Measurements from ENCODE around the gene RAD51D.
"Not testable (repeated sequence)": the region's sequence is repeated elsewhere in the genome, so short reads cannot be mapped to it uniquely, and the experiment has no call there.

Gene RAD51D

GRCh38 chr17:35141681-35142466, 22.2 kb upstream of the RAD51D start, which contains the start of gene NLE1:
Gene NLE1, minus strand, starts transcription at chr17:35142303. Its CDS starts 28 bp downstream, at chr17:35142275.
- DNase-seq = peak; percentile 81

DNA sequence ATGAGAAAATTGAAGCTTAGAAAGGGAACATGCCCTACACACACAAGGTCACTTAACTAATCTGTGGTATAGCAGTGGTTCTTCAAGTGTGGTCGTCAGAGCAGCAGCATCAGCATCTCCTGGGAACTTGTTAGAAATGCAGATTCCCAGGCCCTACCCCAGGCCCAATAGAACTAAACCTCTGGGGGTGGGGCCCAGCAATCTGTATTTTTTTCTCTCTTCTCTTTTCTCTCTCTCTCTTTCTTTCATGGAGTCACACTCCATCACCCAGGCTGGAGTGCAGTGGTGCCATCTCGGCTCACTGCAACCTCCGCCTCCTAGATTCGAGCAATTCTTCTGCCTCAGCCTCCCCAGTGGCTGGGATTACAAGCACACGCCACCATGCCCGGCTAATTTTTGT, 18.6 kb upstream of the RAD51D start:
- DNase-seq = no peak

DNA sequence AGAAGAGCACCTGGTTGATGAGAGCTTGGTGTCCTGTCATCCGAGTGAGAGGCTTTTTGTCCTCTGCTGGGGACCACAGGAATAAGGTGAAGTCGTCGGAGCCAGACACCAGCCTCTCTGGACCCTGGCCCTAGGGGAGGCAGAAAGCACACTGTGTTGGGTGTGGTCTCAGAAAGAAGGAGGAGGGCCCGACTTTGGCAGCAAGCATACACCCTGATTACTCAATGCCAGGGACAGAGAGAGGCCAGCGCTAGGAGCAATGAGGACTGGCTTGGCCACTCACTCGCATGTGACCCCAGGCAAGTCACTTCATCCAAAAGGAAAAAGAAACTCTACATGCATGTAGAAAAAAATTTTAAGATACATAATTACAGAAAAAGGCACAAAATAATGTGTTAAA, 15.7 kb upstream of the RAD51D start:
- no peak for DNase-seq

- no peak for DNase-seq
Observed at GRCh38 chr17:35132816-35133550, 13.3 kb upstream of the RAD51D start.

DNA sequence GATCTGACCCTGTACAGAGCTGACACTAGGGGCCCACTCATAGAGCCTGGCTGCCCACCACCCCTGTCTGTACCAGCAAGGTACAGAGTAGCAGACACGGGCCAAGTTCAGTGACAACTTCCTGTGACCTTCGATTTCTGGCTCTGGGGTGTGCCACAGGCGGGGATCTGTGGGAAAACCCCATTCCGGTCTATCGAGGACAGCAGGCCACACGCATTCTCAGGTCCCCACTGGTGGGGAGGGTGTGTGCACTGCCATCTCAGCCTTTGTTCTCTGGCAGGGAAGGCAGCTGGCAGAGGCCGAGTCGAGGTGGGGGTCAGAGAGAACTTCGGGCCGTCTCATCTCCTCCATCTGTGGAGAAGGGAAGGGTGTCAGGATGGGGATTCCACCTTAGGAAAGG, 12.4 kb upstream of the RAD51D start:
- DNase-seq = no peak

GRCh38 chr17:35130392-35130791, 10.7 kb upstream of the RAD51D start:
- DNase-seq = no peak

GRCh38 chr17:35129973-35130351, 10.3 kb upstream of the RAD51D start:
- no peak for DNase-seq

- DNase-seq = no peak
Observed at GRCh38 chr17:35129154-35129972, 9.7 kb upstream of the RAD51D start.

- DNase-seq = peak; percentile 85
Observed at GRCh38 chr17:35127751-35128514, 8.3 kb upstream of the RAD51D start.

DNA sequence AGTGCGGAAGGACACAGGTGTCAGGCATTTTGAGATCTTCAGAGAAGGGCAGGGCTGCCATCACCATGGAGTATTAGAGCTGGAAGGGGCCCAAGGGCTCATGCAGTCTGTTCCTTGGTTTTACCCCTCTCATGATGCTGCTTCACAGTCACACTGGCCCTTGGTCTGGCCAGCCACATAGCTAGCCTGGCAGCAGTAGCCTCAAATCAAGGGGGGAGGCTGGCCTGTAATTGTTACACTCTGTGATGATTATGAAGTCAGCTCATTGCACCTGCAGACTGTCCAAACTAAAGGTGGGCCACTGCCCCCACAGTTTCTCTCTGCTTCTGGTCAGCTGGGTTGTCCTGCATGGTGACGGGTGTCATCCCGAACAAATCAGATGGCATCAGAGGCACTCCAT, 1.7 kb upstream of the RAD51D start, which contains the start of gene FNDC8:
TSS of gene FNDC8 (plus strand) at position 301 of the 400 bp plus-strand sequence. CDS start at position 380, 79 bp downstream.
- DNase-seq = no peak

GRCh38 chr17:35117984-35118383, 1.7 kb downstream of the RAD51D start:
- DNase-seq = peak; percentile 27

DNA sequence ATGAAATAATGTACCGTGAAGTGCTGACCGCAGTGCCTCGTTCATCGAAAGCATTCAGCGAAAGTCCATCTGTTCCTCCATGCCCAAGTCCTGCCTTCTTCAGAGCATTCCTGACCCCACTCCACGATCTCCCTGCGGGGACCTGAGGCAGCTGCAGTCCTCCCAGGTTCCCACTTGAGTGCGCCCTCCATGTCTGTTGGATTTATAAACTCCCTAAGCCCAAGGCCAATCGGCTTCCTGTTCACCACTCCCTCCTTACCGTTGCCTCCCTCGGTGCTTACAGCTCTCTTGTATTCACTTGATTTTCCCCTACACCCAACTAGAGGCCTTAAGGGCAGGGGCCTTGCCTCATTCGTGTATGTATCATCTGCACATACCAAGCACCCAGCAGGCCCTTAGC, 2.8 kb downstream of the RAD51D start:
- DNase-seq = no peak

DNA sequence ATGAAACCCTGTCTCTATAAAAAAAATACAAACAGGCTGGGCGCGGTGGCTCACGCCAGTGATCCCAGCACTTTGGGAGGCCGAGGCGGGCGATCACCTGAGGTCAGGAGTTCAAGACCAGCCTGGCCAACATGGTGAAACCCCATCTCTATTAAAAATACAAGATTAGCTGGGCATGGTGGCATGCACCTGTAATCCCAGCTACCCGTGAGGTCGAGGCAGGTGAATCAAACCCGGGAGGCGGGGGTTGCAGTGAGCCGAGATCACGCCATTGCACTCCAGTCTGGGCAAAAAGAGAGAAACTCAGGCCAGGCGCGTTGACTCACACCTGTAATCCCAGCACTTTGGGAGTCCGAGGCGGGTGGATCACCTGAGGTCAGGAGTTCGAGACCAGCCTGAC, 8.9 kb downstream of the RAD51D start:
- not testable (repeated sequence) for DNase-seq

GRCh38 chr17:35104844-35105450, 14.7 kb downstream of the RAD51D start:
- no peak for DNase-seq

DNA sequence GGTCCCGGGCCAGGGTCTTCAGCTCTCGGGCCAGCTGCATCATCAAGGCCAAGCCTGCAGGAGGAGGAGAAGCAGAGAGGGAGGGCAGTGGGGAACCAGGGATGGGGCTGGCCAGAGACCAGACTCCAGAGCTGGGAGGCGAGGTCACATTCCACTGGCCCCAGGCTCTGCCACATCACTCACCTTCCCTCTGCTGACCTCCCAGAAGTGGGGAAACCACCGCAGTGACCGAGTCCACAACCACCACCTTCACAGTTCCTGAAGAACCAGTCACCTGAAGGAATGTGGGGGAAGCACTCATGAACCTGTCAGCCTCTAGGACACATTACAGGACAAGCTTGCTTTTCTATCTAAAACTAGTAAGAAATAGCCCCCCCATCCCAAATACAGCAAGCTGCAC, 16.4 kb downstream of the RAD51D start:
- DNase-seq = no peak

DNA sequence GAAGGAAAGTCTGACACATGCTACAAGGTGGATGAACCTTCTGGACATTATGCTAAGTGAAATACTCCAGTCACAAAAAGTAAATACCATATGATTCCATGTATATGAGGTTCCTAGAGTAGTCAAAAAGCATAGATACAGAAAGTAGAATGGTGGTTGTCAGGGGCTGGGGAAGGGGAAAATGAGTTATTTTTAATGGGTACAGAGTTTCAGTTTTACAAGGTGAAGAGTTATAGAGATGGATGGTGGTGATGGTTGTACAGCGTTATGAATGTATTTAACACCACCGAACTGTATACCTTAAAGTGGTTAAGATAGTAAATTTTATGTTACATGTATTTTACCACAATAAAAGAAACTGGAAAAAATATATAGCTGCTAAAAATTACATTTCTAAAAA, 17.9 kb downstream of the RAD51D start:
- DNase-seq = no peak

DNA sequence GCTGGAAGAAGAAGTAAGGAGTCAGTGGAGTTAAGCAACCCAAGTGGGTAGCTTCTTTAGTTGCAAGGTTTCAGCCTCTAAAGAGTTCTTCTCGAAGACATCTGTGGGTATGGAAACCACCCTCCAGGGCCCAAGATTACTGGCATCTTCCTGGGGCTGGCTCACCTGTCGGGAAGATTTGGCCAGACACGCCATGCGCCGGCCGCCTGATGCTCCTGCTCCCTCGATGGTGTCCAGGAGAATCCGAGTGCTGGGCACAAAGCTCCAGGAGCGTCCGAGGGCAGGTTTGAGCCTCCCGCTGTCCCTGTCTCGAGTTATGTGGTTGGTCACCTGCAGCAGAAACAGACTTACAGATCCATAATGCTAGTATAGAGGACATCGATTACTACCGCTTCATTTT, 18.6 kb downstream of the RAD51D start:
- DNase-seq = no peak

DNA sequence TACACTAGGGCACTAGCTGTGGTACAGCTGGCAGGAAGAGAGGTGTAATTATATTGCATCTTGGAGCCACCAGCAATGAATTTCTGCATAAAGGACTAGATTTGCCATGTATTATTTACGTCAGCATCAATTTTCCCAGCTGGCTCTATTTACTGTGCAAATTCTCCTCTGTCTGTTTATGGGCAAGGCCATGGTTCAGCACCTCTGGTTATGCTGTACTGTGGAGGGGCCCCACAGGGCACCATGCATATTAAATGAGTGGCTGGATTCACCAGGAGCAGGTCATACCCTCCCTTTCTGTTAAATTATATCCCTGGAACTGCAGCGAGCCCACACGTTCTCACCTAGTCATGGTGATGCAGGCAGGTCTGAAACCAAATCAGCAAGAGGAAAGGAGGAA, 19.8 kb downstream of the RAD51D start:
- DNase-seq = no peak

DNA sequence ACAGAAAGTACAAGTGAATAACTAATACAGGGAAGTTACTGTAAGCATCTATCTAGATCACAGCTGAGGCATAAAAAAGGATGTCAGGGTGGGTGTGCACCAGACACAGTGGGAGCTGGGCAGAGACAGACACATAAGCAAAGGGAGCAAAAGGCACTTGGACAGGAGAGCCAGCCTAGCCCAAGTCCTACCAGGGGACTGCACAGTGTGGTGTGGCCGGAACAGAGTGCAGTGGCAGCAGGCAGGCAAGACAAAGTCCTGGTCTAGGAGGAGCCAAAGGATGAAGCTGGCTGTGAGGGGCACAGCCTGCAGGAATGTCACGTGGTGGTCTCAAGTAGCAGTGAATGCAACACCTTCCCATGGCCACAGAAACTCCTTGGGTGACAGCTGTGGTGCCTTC, 21.9 kb downstream of the RAD51D start:
- DNase-seq = no peak

GRCh38 chr17:35095741-35096140, 23.9 kb downstream of the RAD51D start:
- DNase-seq = no peak

DNA sequence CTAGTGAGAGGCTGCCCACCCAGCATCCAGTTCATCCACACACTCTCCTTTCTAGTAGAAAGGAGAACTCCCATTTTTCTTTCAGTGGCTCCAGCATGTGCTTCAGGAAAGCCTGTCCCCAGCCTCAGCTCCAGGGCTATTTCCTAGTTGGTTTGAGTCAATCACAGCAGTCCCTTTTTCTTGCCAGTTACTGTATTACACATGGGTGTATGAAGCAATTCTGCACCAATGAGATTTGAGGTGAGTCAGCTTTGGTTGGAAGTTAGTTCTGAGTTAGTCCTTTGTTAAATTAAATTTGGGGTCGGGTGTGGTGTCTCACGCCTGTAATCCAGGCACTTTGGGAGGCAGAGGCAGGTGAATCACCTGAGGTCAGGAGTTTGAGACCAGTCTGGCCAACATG, 24.8 kb downstream of the RAD51D start:
- peak; percentile 77 for DNase-seq

- not testable (repeated sequence) for DNase-seq
Observed at GRCh38 chr17:35090707-35091106, 29.0 kb downstream of the RAD51D start.

Measured in fibroblast of skin of abdomen (primary cell).